Inflammatory macrophage (primary cell): ENCODE data around the gene LRRN1.
A peak's percentile ranks its signal among the peaks of the same experiment; 100 is the strongest.
"Not testable (repeated sequence)": the region's sequence is repeated elsewhere in the genome, so short reads cannot be mapped to it uniquely, and the experiment has no call there.

Experiments used
- DNase-seq, 2 donors: peaks; one replicate each; pipeline ENCODE4 v3.0.0-alpha.2; 2020 to 2022

The LRRN1 gene

DNA sequence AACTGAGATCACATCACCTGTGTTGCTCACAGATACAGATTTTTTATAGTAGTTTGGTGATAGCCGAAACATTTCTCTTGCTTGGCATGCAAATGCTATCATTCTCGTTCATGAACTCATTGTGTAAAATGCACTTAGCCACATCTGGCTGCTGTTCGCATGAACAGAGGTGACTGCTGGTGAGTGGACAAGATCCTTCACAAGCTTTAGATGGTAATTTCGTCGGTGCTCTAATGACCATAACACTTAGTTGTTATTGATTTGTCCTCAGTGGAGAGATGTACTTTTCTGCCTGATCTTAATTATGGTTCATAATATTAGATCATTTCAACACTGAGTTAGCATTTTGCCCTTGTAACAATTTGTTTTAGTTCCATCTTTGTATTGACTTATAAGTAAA, 13.8 kb downstream of the LRRN1 start:
- DNase-seq, result no peak

- DNase-seq, result no peak
Measured at GRCh38 chr3:3815206-3815605, 16.0 kb downstream of the LRRN1 start.

- DNase-seq, result no peak
Measured at GRCh38 chr3:3816034-3816433, 16.8 kb downstream of the LRRN1 start.

GRCh38 chr3:3817865-3818264, 18.6 kb downstream of the LRRN1 start:
- peak; percentile 83 to 92 for DNase-seq

DNA sequence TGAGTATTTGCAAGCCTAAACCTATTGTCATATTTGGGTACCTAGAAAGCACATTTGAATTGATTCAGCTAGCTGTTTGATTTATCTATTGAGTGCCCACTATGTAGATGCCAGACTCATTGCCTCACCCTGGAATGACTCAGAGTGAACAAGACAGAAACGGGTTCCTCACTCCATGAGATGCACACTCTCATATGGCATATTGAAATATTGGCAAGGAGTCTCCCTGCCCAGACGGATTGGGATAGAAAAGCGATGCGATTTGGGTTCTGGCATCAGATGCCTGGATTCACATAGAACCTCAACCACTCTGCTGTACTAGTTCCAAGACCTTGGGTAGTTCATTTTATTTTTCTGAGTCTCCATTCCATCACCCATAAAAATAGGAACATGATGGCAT, 22.5 kb downstream of the LRRN1 start:
- DNase-seq, result no peak

DNA sequence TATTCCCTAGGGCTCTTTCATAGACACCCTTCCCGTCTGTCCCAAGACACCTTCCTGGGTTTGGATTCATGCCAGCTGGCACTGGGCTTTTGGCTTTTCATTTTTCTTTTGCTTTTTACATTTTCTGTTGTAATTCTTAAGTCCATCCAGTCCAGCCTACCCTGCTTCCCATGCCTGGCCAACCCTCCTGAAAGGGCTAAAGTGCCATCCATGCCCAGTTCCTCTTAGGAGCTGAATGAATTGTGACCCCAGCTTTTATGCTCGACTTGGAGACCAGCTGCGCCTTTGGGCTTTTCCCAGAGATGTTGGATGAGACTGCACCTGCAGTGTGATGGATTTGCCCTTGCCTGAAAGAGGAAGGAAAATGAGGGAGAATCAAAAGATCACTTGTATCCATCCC, 25.8 kb downstream of the LRRN1 start:
- DNase-seq, result no peak

DNA sequence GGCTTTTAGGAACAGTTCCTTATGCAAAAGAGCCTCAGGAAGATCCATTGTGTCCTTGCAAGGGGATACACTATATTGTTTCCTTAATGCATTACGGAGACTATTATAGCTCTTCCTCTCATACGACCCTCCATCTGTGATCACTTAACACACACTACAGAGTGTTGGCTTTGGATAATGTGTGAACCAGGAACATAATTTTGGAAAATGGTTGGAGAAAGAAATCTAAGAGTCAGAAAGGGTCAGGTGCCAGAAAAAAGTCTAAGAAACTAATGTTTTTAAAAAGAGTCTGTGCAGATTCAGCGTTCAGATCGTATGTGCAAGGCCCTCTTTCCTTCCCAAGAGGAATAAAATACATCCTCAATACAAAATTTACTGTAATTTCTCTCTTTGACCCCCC, 27.3 kb downstream of the LRRN1 start:
- DNase-seq, result no peak

- no peak for DNase-seq
Measured at GRCh38 chr3:3827111-3827510, 27.9 kb downstream of the LRRN1 start.

- DNase-seq, result not testable (repeated sequence)
Measured at GRCh38 chr3:3828417-3828816, 29.2 kb downstream of the LRRN1 start.

GRCh38 chr3:3836845-3837244, 37.6 kb downstream of the LRRN1 start:
- DNase-seq, result no peak

DNA sequence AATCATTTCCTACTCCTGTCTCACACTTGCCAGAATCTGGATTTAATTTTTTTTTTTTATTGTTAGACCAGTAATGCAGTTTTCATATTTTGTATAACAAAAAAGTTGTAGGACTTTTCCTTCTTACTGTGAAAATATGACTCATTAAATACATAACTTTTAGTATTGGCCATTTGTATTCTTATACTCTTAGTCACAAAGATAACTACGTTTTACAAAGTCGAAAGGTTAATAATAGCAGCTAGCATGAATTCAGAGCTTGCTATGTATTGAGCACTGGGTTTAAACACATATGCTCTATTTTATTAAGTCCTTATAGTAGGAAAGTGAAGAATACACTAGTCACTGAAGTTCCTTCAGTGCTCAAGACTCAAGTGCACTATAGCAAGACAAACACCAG, 43.1 kb downstream of the LRRN1 start:
- DNase-seq, result no peak

- no peak for DNase-seq
Measured at GRCh38 chr3:3847994-3848922, 49.0 kb downstream of the LRRN1 start.

DNA sequence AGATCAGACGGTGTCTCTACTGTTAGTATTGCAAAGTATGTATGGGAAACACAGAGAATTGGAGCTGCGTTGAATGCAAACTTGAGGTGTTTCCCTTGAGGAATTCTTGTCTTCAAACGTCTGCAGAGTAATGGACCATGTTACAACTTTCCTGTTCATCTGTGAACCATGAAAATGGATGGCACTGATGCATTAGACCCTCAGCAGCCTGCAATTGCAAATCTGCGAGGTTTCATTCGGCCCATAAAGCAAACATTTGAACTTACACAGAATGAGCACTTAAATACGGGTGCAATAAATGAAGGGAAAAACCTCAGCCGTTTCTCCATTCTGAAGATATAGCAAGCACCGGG, 49.7 kb downstream of the LRRN1 start:
- DNase-seq, result no peak

GRCh38 chr3:3851621-3852323, 52.5 kb downstream of the LRRN1 start:
- peak in 1 of 2 donors; percentile 7 for DNase-seq

- DNase-seq, result no peak
Measured at GRCh38 chr3:3853544-3853943, 54.3 kb downstream of the LRRN1 start.

DNA sequence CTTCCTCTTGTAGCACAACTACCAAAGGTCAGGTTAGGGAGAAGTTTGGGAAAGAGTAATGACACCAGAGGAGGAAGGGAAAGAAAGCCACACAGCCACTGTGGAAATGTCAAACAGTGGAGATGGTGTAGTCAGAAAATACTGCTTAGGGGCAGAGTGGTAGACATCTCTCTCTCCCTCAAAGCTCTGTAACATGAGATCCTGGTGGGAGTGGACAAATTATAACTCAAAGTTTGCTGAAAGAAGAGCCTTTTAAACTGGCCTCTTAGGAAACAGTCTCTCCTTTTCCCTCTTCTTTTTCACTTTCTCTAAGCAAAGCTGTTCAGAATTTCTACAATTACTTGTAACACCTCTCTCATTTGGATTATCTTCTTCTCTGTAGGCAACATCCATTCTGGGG, 55.8 kb downstream of the LRRN1 start:
- no peak for DNase-seq

DNA sequence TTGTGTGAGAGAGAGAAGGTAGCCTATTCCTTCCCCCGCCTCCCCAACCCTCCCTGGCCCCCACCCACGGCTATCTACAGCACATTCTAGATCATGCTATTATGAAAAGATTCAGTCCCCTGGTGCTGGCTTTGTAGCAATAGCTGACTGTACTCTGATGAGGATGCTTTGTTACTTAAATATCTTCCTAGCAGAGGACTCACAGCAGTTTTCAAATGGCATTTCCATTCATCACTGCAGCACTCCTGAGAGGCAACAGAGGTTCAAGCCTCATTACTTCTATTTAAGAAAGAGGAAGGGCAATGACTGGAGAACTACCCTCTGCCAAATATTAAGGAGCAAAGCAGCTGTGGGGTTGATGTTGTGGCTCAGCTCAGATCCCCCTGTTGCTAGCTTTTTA, 61.0 kb downstream of the LRRN1 start:
- DNase-seq, result no peak

GRCh38 chr3:3862534-3862933, 63.3 kb downstream of the LRRN1 start:
- DNase-seq, result no peak

GRCh38 chr3:3875491-3875890, 76.3 kb downstream of the LRRN1 start:
- no peak for DNase-seq

GRCh38 chr3:3881050-3881449, 81.8 kb downstream of the LRRN1 start:
- no peak for DNase-seq

GRCh38 chr3:3887311-3887710, 88.1 kb downstream of the LRRN1 start:
- DNase-seq, result not testable (repeated sequence)

DNA sequence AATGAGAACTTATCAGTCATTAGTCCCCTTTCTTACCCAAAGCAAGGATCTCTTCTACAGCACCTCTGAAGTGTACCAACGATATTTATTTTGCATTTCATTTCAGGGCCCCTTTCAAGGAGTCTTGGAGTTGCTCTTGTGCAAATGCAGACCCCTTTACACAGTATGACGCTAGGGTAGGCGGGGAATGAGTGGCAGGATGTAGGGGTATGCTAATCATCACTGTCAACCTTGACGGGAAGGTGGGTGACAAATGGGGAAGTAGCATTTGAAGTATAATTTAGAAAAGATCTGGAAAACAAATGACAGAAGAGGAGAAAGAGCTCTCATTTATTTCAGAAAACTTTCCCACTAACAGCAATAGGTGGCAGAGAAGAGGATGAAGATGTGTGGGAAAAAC, 94.4 kb downstream of the LRRN1 start:
- DNase-seq, result no peak
